HepG2 (cell line): Measurements from ENCODE around the gene SERPINB6. TPM values are rescaled to one million over a fixed set of nuclear protein-coding genes. Genes with fewer than 3 reads are reported as not detected.

Experiments used
- BCL6 ChIP-seq: IDR thresholded peaks from 2 replicates; pipeline ENCODE4 v1.6.1; 2016; ENCODE audit warnings: missing genetic modification reagents, missing compliant biosample characterization
- ELF1 ChIP-seq: sonication (generic); formaldehyde crosslinking; IDR thresholded peaks from 2 replicates; pipeline ENCODE4 v1.4.0; 2020; ENCODE audit warnings: missing genetic modification reagents
- HNRNPUL1 ChIP-seq: fragments of 200-400 bp; formaldehyde crosslinking; IDR thresholded peaks from 2 replicates; pipeline ENCODE4 v1.6.1; 2017; ENCODE audit warnings: low read depth, mild to moderate bottlenecking, low read length, moderate library complexity
- REST ChIP-seq, 2 experiments: IDR thresholded peaks; 2 replicates each; pipeline ENCODE4 v1.6.1; 2011 to 2012; ENCODE audit warnings: low read length in 2 of 2, borderline replicate concordance in 1 of 2, low read depth in 1 of 2, mild to moderate bottlenecking in 1 of 2, moderate library complexity in 1 of 2
- SMYD3 ChIP-seq: sonication (generic); formaldehyde crosslinking; IDR thresholded peaks from 2 replicates; pipeline ENCODE4 v1.8.1; 2023; ENCODE audit warnings: mild to moderate bottlenecking, missing genetic modification reagents
- ZNF101 ChIP-seq: sonication (generic); formaldehyde crosslinking; IDR thresholded peaks from 2 replicates; pipeline ENCODE4 v1.4.0; 2020; ENCODE audit warnings: mild to moderate bottlenecking, low read depth, missing genetic modification reagents, borderline replicate concordance
- ZNF232 ChIP-seq: sonication (generic); formaldehyde crosslinking; IDR thresholded peaks from 2 replicates; pipeline ENCODE4 v1.4.0; 2020; ENCODE audit warnings: missing genetic modification reagents, borderline replicate concordance
- ZNF318 ChIP-seq: sonication (generic); formaldehyde crosslinking; IDR thresholded peaks from 2 replicates; pipeline ENCODE4 v1.4.0; 2020; ENCODE audit warnings: mild to moderate bottlenecking, missing genetic modification reagents
- ZNF460 ChIP-seq: sonication (generic); formaldehyde crosslinking; IDR thresholded peaks from 2 replicates; pipeline ENCODE4 v1.5.1; 2020; ENCODE audit warnings: missing genetic modification reagents, mild to moderate bottlenecking, borderline replicate concordance
- ZNF800 ChIP-seq: sonication (generic); formaldehyde crosslinking; IDR thresholded peaks from 2 replicates; pipeline ENCODE4 v1.4.0; 2020; ENCODE audit warnings: missing genetic modification reagents
- polyA plus RNA-seq, 8 experiments: library from polyadenylated mRNA; depleted of rRNA in 3 of 8; stranded (reverse) in 7 of 8; unstranded in 1 of 8; fragments of >200 nt; fragmentation: Illumina TruSeq in 4 of 8; extraction: Trizol in 4 of 8; gene quantifications; 2 replicates each; pipeline versions ENCODE4 v1.2.1 to v1.2.3, GENCODE V29; 2011 to 2016; ENCODE audit warnings: low read depth in 4 of 8, missing spikeins in 1 of 8, mixed read lengths in 1 of 8; ENCODE audit not compliant: insufficient read depth in 1 of 8
- total RNA-seq, 5 experiments: library from RNA; depleted of rRNA; stranded (reverse); fragments of >200 nt; fragmentation: Illumina TruSeq; extraction: Trizol; gene quantifications; 2 replicates each; pipeline ENCODE4 v1.2.3, GENCODE V29; 2016; ENCODE audit warnings: low read depth in 1 of 5

The SERPINB6 gene
- total and polyA plus RNA-seq, 2 of the 13 experiments (the other 11 are each of a cell fraction or from before 2014, with no cell fraction given), result 38.2 to 61.3 TPM

- peak in 1 of 2 experiments; percentile 84; a peak in 2 of 4 replicates for TF ChIP-seq REST (IDR thresholded peaks at IDR 0.05; ENCODE audit: borderline replicate concordance in 1 of 2, low read depth in 1 of 2, low read length in 2 of 2)
- no peak for TF ChIP-seq HNRNPUL1
- TF ChIP-seq ZNF101 (CRISPR knock-in tag), result no peak
- TF ChIP-seq SMYD3, result no peak; the same call in none of the 2 replicates
- no peak for TF ChIP-seq ZNF460 (CRISPR knock-in tag)
- peak; percentile 47; the same call in 1 of the 2 replicates for TF ChIP-seq BCL6
- TF ChIP-seq ZNF232, result no peak
- TF ChIP-seq ELF1 (CRISPR knock-in tag), result peak; percentile 28
- no peak for TF ChIP-seq ZNF318 (CRISPR knock-in tag)
- TF ChIP-seq ZNF800, result no peak
Measured at GRCh38 chr6:2989332-2990247, 18.2 kb upstream of the SERPINB6 start (continued).
